Activated T-cell treated with anti-CD3 and anti-CD28 coated beads, Interleukin-2, amount 50 U/mL, for 24 hours (primary cell): ENCODE results near the gene EFS.

ENCODE experiments used
- DNase-seq: peaks from one replicate; pipeline ENCODE4 v3.0.0-alpha.2; 2020
- H3K27ac Mint-ChIP-seq: 2 replicates; pipeline ENCODE4 v1.8.0; 2020; ENCODE audit warnings: mild to moderate bottlenecking, mixed read lengths
- H3K27me3 Mint-ChIP-seq: 2 replicates; pipeline ENCODE4 v1.8.0; 2020; ENCODE audit warnings: mixed read lengths
- H3K36me3 Mint-ChIP-seq: 2 replicates; pipeline ENCODE4 v1.8.0; 2020; ENCODE audit warnings: low read depth, mixed read lengths
- H3K4me1 Mint-ChIP-seq: 2 replicates; pipeline ENCODE4 v1.8.0; 2020; ENCODE audit warnings: low read depth, mixed read lengths
- H3K4me3 Mint-ChIP-seq: 2 replicates; pipeline ENCODE4 v1.8.0; 2020; ENCODE audit warnings: mild to moderate bottlenecking, moderate library complexity, mixed read lengths
- H3K9me3 Mint-ChIP-seq: 2 replicates; pipeline ENCODE4 v1.8.0; 2020; ENCODE audit warnings: mixed read lengths

Gene EFS

GRCh38 chr14:23361320-23361719, 3.7 kb downstream of the EFS start:
- H3K36me3 Mint-ChIP-seq: no peaks in the 10 kb centered on the region
- no peak overlapping the region for H3K4me3 Mint-ChIP-seq
- peaks cover 24% of the 10 kb centered on the region for H3K27me3 Mint-ChIP-seq
- DNase-seq: no peak
- H3K9me3 Mint-ChIP-seq: no peaks in the 10 kb centered on the region
- no peak overlapping the region for H3K27ac Mint-ChIP-seq
- H3K4me1 Mint-ChIP-seq: peaks cover 3% of the 10 kb centered on the region

- peaks cover 28% of the 10 kb centered on the region for H3K27me3 Mint-ChIP-seq
Observed at GRCh38 chr14:23360496-23360895, 4.5 kb downstream of the EFS start.

GRCh38 chr14:23359722-23360447, 5.1 kb downstream of the EFS start:
- no peak for DNase-seq
- Mint-ChIP-seq H3K9me3 (no peaks in the 10 kb centered on the region), H3K4me3 (no peak overlapping the region), H3K36me3 (no peaks in the 10 kb centered on the region), H3K27ac (no peak overlapping the region), H3K27me3 (peaks cover 31% of the 10 kb centered on the region), H3K4me1 (peaks cover 2% of the 10 kb centered on the region)

More at GRCh38 chr14:23360496-23360895, 4.5 kb downstream of the EFS start:
- no peak overlapping the region for H3K4me3 Mint-ChIP-seq
- H3K36me3 Mint-ChIP-seq: no peaks in the 10 kb centered on the region
- no peak overlapping the region for H3K27ac Mint-ChIP-seq
- H3K9me3 Mint-ChIP-seq: no peaks in the 10 kb centered on the region
- no peak for DNase-seq
- peaks cover 3% of the 10 kb centered on the region for H3K4me1 Mint-ChIP-seq

GRCh38 chr14:23359167-23359626, 5.8 kb downstream of the EFS start:
- Mint-ChIP-seq H3K36me3 (no peaks in the 10 kb centered on the region), H3K9me3 (no peaks in the 10 kb centered on the region), H3K4me3 (no peak overlapping the region), H3K4me1 (no peaks in the 10 kb centered on the region), H3K27me3 (peaks cover 27% of the 10 kb centered on the region), H3K27ac (no peak overlapping the region)
- no peak for DNase-seq

GRCh38 chr14:23358553-23359166, 6.3 kb downstream of the EFS start:
- H3K36me3 Mint-ChIP-seq: no peaks in the 10 kb centered on the region
- no peak for DNase-seq
- no peaks in the 10 kb centered on the region for H3K9me3 Mint-ChIP-seq
- no peak overlapping the region for H3K27ac Mint-ChIP-seq
- peaks cover 27% of the 10 kb centered on the region for H3K27me3 Mint-ChIP-seq
- no peak overlapping the region for H3K4me3 Mint-ChIP-seq
- no peaks in the 10 kb centered on the region for H3K4me1 Mint-ChIP-seq

- H3K36me3 Mint-ChIP-seq: no peaks in the 10 kb centered on the region
- H3K4me1 Mint-ChIP-seq: peaks cover under 1% of the 10 kb centered on the region
- H3K9me3 Mint-ChIP-seq: no peaks in the 10 kb centered on the region
- no peak overlapping the region for H3K27ac Mint-ChIP-seq
- no peak for DNase-seq
- no peak overlapping the region for H3K4me3 Mint-ChIP-seq
- H3K27me3 Mint-ChIP-seq: peaks cover 27% of the 10 kb centered on the region
Observed at GRCh38 chr14:23358042-23358441, 6.9 kb downstream of the EFS start.

- no peaks in the 10 kb centered on the region for H3K9me3 Mint-ChIP-seq
- H3K4me3 Mint-ChIP-seq: no peak overlapping the region
- DNase-seq: no peak
- H3K27me3 Mint-ChIP-seq: peaks cover 31% of the 10 kb centered on the region
- H3K27ac Mint-ChIP-seq: no peak overlapping the region
- H3K4me1 Mint-ChIP-seq: peaks cover 4% of the 10 kb centered on the region
- H3K36me3 Mint-ChIP-seq: no peaks in the 10 kb centered on the region
Observed at GRCh38 chr14:23357261-23357660, 7.7 kb downstream of the EFS start.

GRCh38 chr14:23356662-23357061, 8.3 kb downstream of the EFS start:
- no peak for DNase-seq
- H3K36me3 Mint-ChIP-seq: no peaks in the 10 kb centered on the region
- peaks cover 31% of the 10 kb centered on the region for H3K27me3 Mint-ChIP-seq
- H3K4me3 Mint-ChIP-seq: no peak overlapping the region
- H3K9me3 Mint-ChIP-seq: no peaks in the 10 kb centered on the region
- peaks cover 4% of the 10 kb centered on the region for H3K4me1 Mint-ChIP-seq
- H3K27ac Mint-ChIP-seq: no peak overlapping the region

GRCh38 chr14:23355871-23356435, 9.0 kb downstream of the EFS start:
- H3K9me3 Mint-ChIP-seq: no peaks in the 10 kb centered on the region
- H3K4me3 Mint-ChIP-seq: no peak overlapping the region
- peaks cover 9% of the 10 kb centered on the region for H3K4me1 Mint-ChIP-seq
- H3K27ac Mint-ChIP-seq: no peak overlapping the region
- DNase-seq: no peak
- no peaks in the 10 kb centered on the region for H3K36me3 Mint-ChIP-seq
- peaks cover 37% of the 10 kb centered on the region for H3K27me3 Mint-ChIP-seq

GRCh38 chr14:23354990-23355389, 10.0 kb downstream of the EFS start:
- Mint-ChIP-seq H3K9me3 (no peaks in the 10 kb centered on the region), H3K27ac (no peak overlapping the region), H3K36me3 (no peaks in the 10 kb centered on the region), H3K4me1 (peaks cover 9% of the 10 kb centered on the region), H3K4me3 (no peak overlapping the region), H3K27me3 (peaks cover 42% of the 10 kb centered on the region)
- no peak for DNase-seq

GRCh38 chr14:23353433-23353780, 11.6 kb downstream of the EFS start:
- no peak for DNase-seq
- H3K36me3 Mint-ChIP-seq: no peaks in the 10 kb centered on the region
- H3K9me3 Mint-ChIP-seq: no peaks in the 10 kb centered on the region
- H3K4me1 Mint-ChIP-seq: peaks cover 9% of the 10 kb centered on the region
- no peak overlapping the region for H3K27ac Mint-ChIP-seq
- H3K4me3 Mint-ChIP-seq: peak overlapping the region; percentile 60
- H3K27me3 Mint-ChIP-seq: peaks cover 42% of the 10 kb centered on the region

- no peak within 1 kb of the TSS for H3K27ac Mint-ChIP-seq
- DNase-seq: peak; percentile 72
- peaks cover 9% of the 10 kb centered on the region for H3K4me1 Mint-ChIP-seq
- no peaks in the 10 kb centered on the region for H3K9me3 Mint-ChIP-seq
- H3K27me3 Mint-ChIP-seq: peaks cover 42% of the 10 kb centered on the region
- H3K4me3 Mint-ChIP-seq: peak within 1 kb of the TSS; percentile 60
- no peaks in the 10 kb centered on the region for H3K36me3 Mint-ChIP-seq
Observed at GRCh38 chr14:23352506-23353432, 12.2 kb downstream of the EFS start, which contains the start of gene SLC22A17. TSS of gene SLC22A17 (minus strand) at chr14:23352887.

GRCh38 chr14:23351681-23352505, 13.1 kb downstream of the EFS start:
- peaks cover 9% of the 10 kb centered on the region for H3K4me1 Mint-ChIP-seq
- peaks cover 42% of the 10 kb centered on the region for H3K27me3 Mint-ChIP-seq
- no peak overlapping the region for H3K27ac Mint-ChIP-seq
- no peaks in the 10 kb centered on the region for H3K36me3 Mint-ChIP-seq
- no peaks in the 10 kb centered on the region for H3K9me3 Mint-ChIP-seq
- peak overlapping the region; percentile 60 for H3K4me3 Mint-ChIP-seq
- DNase-seq: peak; percentile 43
